Stimulated activated CD4-positive, alpha-beta T cell treated with anti-CD3 and anti-CD28 coated beads, Interleukin-4, amount 100 ng/mL, for 24 hours (primary cell): ENCODE measurements around the gene LIPT2.
"Not testable (repeated sequence)": the region's sequence is repeated elsewhere in the genome, so short reads cannot be mapped to it uniquely, and the experiment has no call there.

Experiments
- DNase-seq: peaks from one replicate; pipeline ENCODE4 v3.0.0-alpha.2; 2020

The LIPT2 gene

GRCh38 chr11:74492974-74493790 is at the start of gene LIPT2:
Gene LIPT2 (minus strand): TSS chr11:74493724. CDS start chr11:74493703, 21 bp downstream.
- peak; percentile 97 for DNase-seq

DNA sequence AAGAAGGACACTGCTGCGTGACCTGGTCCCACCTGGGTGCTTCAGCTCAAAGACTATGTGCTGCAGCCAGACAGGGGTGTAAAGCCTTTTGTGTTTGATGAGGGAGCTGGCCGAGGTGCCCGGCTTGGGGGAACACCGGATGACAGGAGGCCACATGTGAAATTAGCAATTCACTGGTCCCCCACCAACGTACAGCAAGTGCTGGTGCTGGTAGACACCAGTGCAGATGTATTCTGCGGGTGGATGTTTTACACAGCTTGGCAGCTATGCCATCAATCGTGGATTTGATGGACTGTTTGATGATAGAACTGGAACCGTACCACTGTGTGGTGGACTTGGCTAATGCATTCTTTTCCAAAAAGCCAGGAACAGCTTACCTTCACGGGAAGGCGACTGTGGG is 47.9 kb upstream of the LIPT2 start:
- DNase-seq = no peak

GRCh38 chr11:74540270-74540669 is 46.7 kb upstream of the LIPT2 start:
- DNase-seq = no peak

GRCh38 chr11:74538680-74539079 is 45.2 kb upstream of the LIPT2 start:
- DNase-seq = no peak

DNA sequence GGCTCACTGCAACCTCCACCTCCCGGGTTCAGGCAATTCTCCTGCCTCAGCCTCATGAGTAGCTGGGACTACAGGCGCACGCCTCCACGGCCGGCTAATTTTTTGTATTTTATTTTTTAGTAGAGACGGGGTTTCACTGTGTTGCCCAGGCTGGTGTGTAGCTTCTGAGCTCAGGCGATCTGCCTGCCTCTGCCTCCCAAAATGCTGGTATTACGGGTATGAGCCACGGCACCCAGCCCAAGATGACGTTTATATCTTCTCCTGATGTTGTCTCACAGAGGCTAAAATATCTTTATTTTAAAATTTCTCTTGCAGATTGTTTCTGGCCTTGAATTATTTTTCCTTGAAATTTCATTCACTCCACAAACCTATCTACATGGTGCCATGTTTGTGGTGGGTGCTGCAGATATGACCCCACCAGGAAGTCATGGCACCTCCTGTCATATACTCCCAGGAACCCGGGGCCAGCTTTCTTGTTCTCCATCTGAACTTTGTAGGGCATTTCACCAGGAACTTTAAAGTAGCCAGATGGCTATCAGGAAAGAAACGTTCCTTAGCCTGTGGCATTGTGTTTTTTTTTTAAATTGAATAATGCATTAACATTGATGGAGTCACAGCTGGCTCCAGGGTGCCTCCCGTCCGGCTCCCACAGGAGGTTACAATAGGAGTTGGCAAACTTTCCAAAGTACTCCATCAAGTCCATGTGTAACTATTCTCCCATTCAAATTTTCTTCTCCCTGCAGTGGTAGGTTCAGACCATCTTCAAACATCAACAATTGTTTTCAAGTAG is 42.0 kb upstream of the LIPT2 start:
- DNase-seq = no peak

DNA sequence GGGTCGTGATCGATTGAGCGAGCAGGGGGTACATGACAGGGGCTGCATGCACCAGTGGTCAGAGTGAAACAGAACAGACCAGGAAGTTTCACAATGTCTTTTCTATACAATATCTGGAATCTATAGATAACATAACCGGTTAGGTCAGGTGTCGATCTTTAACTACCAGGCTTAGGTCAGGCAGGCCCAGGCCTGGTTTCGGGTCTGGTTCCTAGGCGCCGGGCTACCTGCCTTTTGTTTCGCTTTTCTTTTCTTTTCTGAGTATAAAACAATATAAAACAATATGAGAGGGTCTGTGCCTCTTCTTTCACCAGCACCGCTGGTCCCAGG is 41.4 kb upstream of the LIPT2 start:
- DNase-seq = not testable (repeated sequence)

GRCh38 chr11:74534216-74534945 is 40.9 kb upstream of the LIPT2 start:
- no peak for DNase-seq

DNA sequence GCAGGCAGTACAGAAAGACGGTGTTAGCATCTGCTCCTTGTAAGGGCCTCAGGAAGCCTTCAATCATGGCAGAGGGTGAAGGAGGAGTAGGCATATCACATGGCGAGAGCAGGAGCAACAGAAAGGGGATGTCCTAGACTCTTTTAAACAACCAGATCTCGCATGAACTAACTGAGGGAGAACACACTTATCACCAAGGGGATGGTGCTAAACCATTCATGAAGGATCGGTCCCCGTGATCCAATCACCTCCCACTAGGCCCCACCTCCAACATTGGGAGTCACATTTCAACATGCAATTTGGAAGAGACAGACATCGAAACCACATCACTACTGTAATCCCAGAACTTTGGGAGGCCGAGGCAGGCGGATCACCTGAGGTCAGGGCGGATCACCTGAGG is 39.9 kb upstream of the LIPT2 start:
- no peak for DNase-seq

- no peak for DNase-seq
Observed at GRCh38 chr11:74532501-74533246, 39.1 kb upstream of the LIPT2 start.

GRCh38 chr11:74524978-74525377 is 31.5 kb upstream of the LIPT2 start:
- DNase-seq = no peak

GRCh38 chr11:74524501-74524900 is 31.0 kb upstream of the LIPT2 start:
- DNase-seq = no peak

GRCh38 chr11:74522776-74523175 is 29.3 kb upstream of the LIPT2 start:
- no peak for DNase-seq

- no peak for DNase-seq
Observed at GRCh38 chr11:74521666-74522252, 28.2 kb upstream of the LIPT2 start.

- DNase-seq = no peak
Observed at GRCh38 chr11:74520927-74521665, 27.6 kb upstream of the LIPT2 start.

DNA sequence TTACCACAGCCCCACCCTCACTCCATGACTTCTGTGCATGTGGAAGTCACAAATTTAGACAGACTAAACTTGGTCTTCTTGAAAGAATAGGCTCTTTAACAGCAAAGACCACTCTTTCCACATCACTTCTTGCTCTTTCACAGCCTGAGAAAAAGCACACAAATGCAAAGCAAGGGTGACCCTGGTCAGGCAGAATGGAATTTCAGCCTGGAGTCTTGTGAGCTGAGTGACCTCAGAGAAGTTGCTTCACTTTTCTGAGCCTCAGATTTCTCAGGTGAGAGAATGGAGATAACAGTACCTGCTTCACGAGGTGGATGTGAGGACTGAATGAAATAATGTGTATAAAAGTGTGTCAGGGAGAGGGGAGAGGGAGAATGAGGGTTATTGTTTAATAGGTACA is 26.8 kb upstream of the LIPT2 start:
- DNase-seq = no peak

DNA sequence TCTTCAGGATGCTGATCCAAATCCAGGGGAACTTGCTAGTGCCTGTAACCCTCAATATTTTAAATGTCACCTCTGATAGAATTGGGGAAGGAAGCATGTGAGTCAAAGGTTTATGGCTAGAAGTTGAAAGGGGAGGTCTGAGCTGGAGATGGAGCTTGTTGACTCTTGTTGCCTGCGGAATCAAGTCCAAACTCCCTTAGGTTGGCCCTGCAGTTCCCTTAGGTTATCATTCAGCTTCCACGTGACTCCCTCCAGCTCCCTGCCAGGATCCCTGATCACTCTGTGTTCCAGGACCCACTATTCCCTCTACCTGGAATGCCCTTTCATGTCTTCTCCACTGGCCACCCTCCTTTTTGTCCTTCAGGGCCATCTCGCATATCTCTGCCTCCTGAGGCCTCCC is 26.2 kb upstream of the LIPT2 start:
- DNase-seq = no peak

- DNase-seq = not testable (repeated sequence)
Observed at GRCh38 chr11:74517592-74517991, 24.1 kb upstream of the LIPT2 start.

DNA sequence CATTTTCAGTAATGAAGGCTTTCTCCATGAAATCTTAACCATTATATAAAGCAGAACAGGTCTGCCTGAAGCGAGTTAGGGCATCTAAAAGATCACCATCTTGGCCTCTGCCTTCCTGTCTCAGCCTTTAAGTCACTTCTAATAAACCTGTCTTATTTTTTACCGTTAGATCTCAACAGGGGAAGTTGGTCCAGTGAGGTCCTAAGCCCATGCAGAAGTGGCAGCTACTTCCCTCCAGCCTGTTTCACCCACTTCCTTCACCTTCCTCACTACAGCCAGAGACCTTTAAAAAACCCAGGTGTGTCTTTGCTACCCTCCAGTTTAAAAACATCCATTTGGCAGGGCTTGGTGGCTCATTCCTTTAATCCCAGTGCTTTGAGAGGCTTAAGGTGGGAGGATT is 14.1 kb upstream of the LIPT2 start:
- DNase-seq = no peak

- DNase-seq = no peak
Observed at GRCh38 chr11:74506823-74507222, 13.3 kb upstream of the LIPT2 start.

- no peak for DNase-seq
Observed at GRCh38 chr11:74505911-74506310, 12.4 kb upstream of the LIPT2 start.

- DNase-seq = no peak
Observed at GRCh38 chr11:74504100-74504691, 10.7 kb upstream of the LIPT2 start.
